Ovary (tissue), 3 donors: Measurements from ENCODE around the gene ETHE1.

Source experiments
- CTCF ChIP-seq, 3 donors: fragments of 450-650 bp in 2 of 3; fragments of 200-600 bp in 1 of 3; IDR thresholded peaks; one replicate each; pipeline versions ENCODE4 v1.5.1 to v1.8.0; 2016 to 2022; ENCODE audit warnings: antibody characterized with exemption in 3 of 3, mild to moderate bottlenecking in 1 of 3
- POLR2A ChIP-seq: fragments of 450-650 bp; IDR thresholded peaks from one replicate; pipeline ENCODE4 v1.6.1; 2017; ENCODE audit warnings: antibody characterized with exemption, mild to moderate bottlenecking, moderate library complexity
- donor health status: DM: no; HTN: no; CAD: no.

DNA sequence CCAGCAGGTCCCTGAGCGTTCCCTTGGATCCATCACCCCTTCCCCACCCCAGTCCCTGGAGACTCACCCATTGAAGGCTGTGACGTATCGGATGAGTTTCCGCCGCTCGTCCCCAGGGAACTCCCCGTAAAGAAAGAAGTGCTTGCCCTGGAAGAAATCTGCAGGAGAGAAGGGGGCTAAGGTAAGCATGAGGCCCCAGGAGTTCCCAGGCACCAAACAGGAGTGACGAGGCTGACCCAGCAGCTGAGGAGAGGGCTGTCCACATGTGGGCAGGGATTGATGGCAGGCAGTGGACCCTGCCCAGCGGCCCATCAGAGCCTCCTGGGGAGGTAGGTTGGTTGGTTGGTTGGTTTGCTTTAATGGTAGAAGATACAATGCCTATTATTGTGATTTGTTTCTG, 17.1 kb upstream of the ETHE1 start:
- TF ChIP-seq CTCF (IDR thresholded peaks at IDR 0.05) (no peak), POLR2A (no peak)
